GM12892 (cell line): ENCODE results near the gene TTC23L.

ENCODE experiments used
- POLR2A ChIP-seq: IDR thresholded peaks from 2 replicates; pipeline ENCODE4 v1.6.1; 2011; ENCODE audit warnings: low read depth, low read length, control low read depth
- POLR2AphosphoS5 ChIP-seq: IDR thresholded peaks from 2 replicates; pipeline ENCODE4 v1.6.1; 2011; ENCODE audit warnings: low read depth, low read length, control low read depth

- TF ChIP-seq POLR2AphosphoS5: no peak
- no peak for TF ChIP-seq POLR2A
These were observed 32.4 kb upstream of the TTC23L start for GRCh38 chr5:34806532-34806931.
